H1 (cell line): ENCODE results near the gene ASS1. TPM values are rescaled to one million over a fixed set of nuclear protein-coding genes. Genes with fewer than 3 reads are reported as not detected.

Source experiments
- CTCF ChIA-PET: fragments of 300-600 bp; sonication (Branson Sonifier 250); formaldehyde crosslinking; loops from one replicate; lab custom pipeline; 2021; ENCODE audit not compliant: partially characterized antibody; lab: Charles Lee
- POLR2A ChIA-PET: fragments of 300-600 bp; sonication (Branson Sonifier 250); formaldehyde crosslinking; loops from one replicate; lab custom pipeline; 2021; ENCODE audit warnings: inconsistent platforms; ENCODE audit not compliant: partially characterized antibody; lab: Charles Lee
- DNase-seq, 2 experiments: peaks; one replicate each; pipeline versions ENCODE4 v3.0.0 to v3.0.0-alpha.2; 2010 to 2022; ENCODE audit warnings: low spot score in 2 of 2, low read depth in 1 of 2, mixed read lengths in 1 of 2
- FAIRE-seq: peaks from 2 replicates; lab custom pipeline; 2011; peaks lifted over from hg19 to GRCh38; lab: Jason Lieb, UNC
- H2AFZ ChIP-seq: 2 replicates; pipeline ENCODE4 v1.8.1; 2012; ENCODE audit warnings: low read length, inconsistent platforms
- H2AK5ac ChIP-seq: 2 replicates; pipeline ENCODE4 v1.6.1; 2013; ENCODE audit warnings: low read depth, low read length
- H2BK120ac ChIP-seq: replicated peaks from 2 replicates; pipeline ENCODE3; 2013; ENCODE audit warnings: low read depth, low read length, inconsistent platforms
- H2BK12ac ChIP-seq: 2 replicates; pipeline ENCODE4 v1.6.1; 2013; ENCODE audit warnings: low read depth, low read length
- H2BK15ac ChIP-seq: 2 replicates; pipeline ENCODE4 v1.6.1; 2013; ENCODE audit warnings: low read length
- H2BK20ac ChIP-seq: 2 replicates; pipeline ENCODE4 v1.6.1; 2013; ENCODE audit warnings: low read length
- H2BK5ac ChIP-seq: 2 replicates; pipeline ENCODE4 v1.6.1; 2013; ENCODE audit warnings: low read depth, low read length
- H3K14ac ChIP-seq: 2 replicates; pipeline ENCODE4 v1.6.1; 2013; ENCODE audit warnings: inconsistent platforms; ENCODE audit not compliant: insufficient read length
- H3K18ac ChIP-seq: 2 replicates; pipeline ENCODE4 v1.6.1; 2013; ENCODE audit warnings: low read length; ENCODE audit errors: extremely low read depth
- H3K23ac ChIP-seq: 2 replicates; pipeline ENCODE4 v1.6.1; 2013; ENCODE audit warnings: inconsistent platforms; ENCODE audit not compliant: insufficient read length
- H3K23me2 ChIP-seq: 2 replicates; pipeline ENCODE4 v1.6.1; 2013; ENCODE audit warnings: low read depth, low read length
- H3K27ac ChIP-seq: 2 replicates; pipeline ENCODE4 v1.6.1; 2011; ENCODE audit warnings: low read depth, low read length, inconsistent platforms
- H3K27me3 ChIP-seq, 4 experiments: replicated peaks in 1 of 4; 1 replicate in 1 of 4; 2 replicates in 3 of 4; pipeline versions ENCODE4 v1.6.1 to v1.8.1; 2011 to 2013; ENCODE audit warnings: low read length in 3 of 4, mild to moderate bottlenecking in 3 of 4, inconsistent platforms in 2 of 4, mixed read lengths in 2 of 4, moderate library complexity in 1 of 4; ENCODE audit not compliant: control insufficient read depth in 3 of 4, insufficient read depth in 3 of 4; ENCODE audit errors: extremely low read depth in 1 of 4
- H3K36me3 ChIP-seq, 4 experiments: 2 replicates each; pipeline versions ENCODE4 v1.6.1 to v1.8.1; 2011 to 2013; ENCODE audit warnings: mild to moderate bottlenecking in 4 of 4, low read length in 3 of 4, moderate library complexity in 2 of 4, control low read depth in 1 of 4, inconsistent platforms in 1 of 4; ENCODE audit not compliant: insufficient read depth in 4 of 4, control insufficient read depth in 2 of 4
- H3K4ac ChIP-seq: replicated peaks from 2 replicates; pipeline ENCODE3; 2013; ENCODE audit warnings: low read length, low read depth, mixed read lengths, inconsistent platforms; ENCODE audit not compliant: insufficient read length
- H3K4me1 ChIP-seq, 4 experiments: replicated peaks in 1 of 4; 1 replicate in 1 of 4; 2 replicates in 3 of 4; pipeline versions ENCODE4 v1.6.1 to v1.8.1; 2011 to 2013; ENCODE audit warnings: low read length in 3 of 4, inconsistent platforms in 2 of 4, mixed read lengths in 1 of 4; ENCODE audit not compliant: insufficient read depth in 4 of 4, control insufficient read depth in 3 of 4
- H3K4me2 ChIP-seq, 2 experiments: 2 replicates each; pipeline versions ENCODE4 v1.6.1 to v1.8.1; 2011 to 2013; ENCODE audit warnings: low read depth in 2 of 2, low read length in 2 of 2, control low read depth in 1 of 2, inconsistent platforms in 1 of 2, mild to moderate bottlenecking in 1 of 2; ENCODE audit not compliant: insufficient read depth in 1 of 2
- H3K4me3 ChIP-seq, 4 experiments: fragments of 200-600, 300-600 bp in 1 of 4; sonication (generic), shearing (Covaris generic), sonication (Bioruptor Twin) in 1 of 4; 2 replicates each; pipeline versions ENCODE4 v1.5.1 to v1.8.1; 2011 to 2016; ENCODE audit warnings: low read length in 4 of 4, low read depth in 3 of 4, control low read depth in 2 of 4, inconsistent platforms in 2 of 4, mild to moderate bottlenecking in 2 of 4, mixed read lengths in 1 of 4, moderate library complexity in 1 of 4; ENCODE audit not compliant: insufficient read depth in 2 of 4; ENCODE audit errors: extremely low read depth in 1 of 4
- H3K56ac ChIP-seq: replicated peaks from 2 replicates; pipeline ENCODE3; 2013; ENCODE audit warnings: low read depth, mild to moderate bottlenecking, mixed read lengths, low read length, inconsistent platforms; ENCODE audit not compliant: insufficient read length
- H3K79me1 ChIP-seq: 2 replicates; pipeline ENCODE4 v1.6.1; 2013; ENCODE audit warnings: low read depth, low read length, control low read depth
- H3K79me2 ChIP-seq, 2 experiments: 2 replicates each; pipeline versions ENCODE4 v1.6.1 to v1.8.1; 2012 to 2013; ENCODE audit warnings: low read length in 2 of 2, mild to moderate bottlenecking in 2 of 2, inconsistent platforms in 1 of 2; ENCODE audit not compliant: insufficient read depth in 2 of 2, control insufficient read depth in 1 of 2
- H3K9ac ChIP-seq, 4 experiments: replicated peaks in 1 of 4; 1 replicate in 1 of 4; 2 replicates in 3 of 4; pipeline versions ENCODE4 v1.6.1 to v1.8.1; 2011 to 2013; ENCODE audit warnings: low read depth in 3 of 4, low read length in 3 of 4, control low read depth in 2 of 4, mild to moderate bottlenecking in 2 of 4, moderate library complexity in 2 of 4, inconsistent platforms in 1 of 4; ENCODE audit errors: extremely low read depth in 1 of 4
- H3K9me3 ChIP-seq, 2 experiments: 2 replicates each; pipeline versions ENCODE4 v1.6.1 to v1.8.1; 2012 to 2013; ENCODE audit warnings: mild to moderate bottlenecking in 2 of 2, moderate library complexity in 2 of 2, control low read depth in 1 of 2, inconsistent platforms in 1 of 2, low read depth in 1 of 2, low read length in 1 of 2, mixed read lengths in 1 of 2; ENCODE audit not compliant: insufficient read depth in 2 of 2
- H4K20me1 ChIP-seq, 2 experiments: replicated peaks in 1 of 2; 2 replicates each; pipeline versions ENCODE3 to v1.8.1; 2011 to 2013; ENCODE audit warnings: inconsistent platforms in 2 of 2, low read length in 2 of 2, mild to moderate bottlenecking in 1 of 2; ENCODE audit not compliant: insufficient read depth in 2 of 2, control insufficient read depth in 1 of 2
- H4K5ac ChIP-seq: 2 replicates; pipeline ENCODE4 v1.6.1; 2013; ENCODE audit warnings: low read length, low read depth, mixed read lengths, inconsistent platforms; ENCODE audit not compliant: insufficient read length
- H4K8ac ChIP-seq: 2 replicates; pipeline ENCODE4 v1.8.0; 2013; ENCODE audit warnings: mild to moderate bottlenecking, moderate library complexity, low read length, inconsistent platforms; ENCODE audit not compliant: insufficient read depth; ENCODE audit errors: extremely low read depth
- H4K91ac ChIP-seq: replicated peaks from 2 replicates; pipeline ENCODE3; 2013; ENCODE audit warnings: low read length, mixed read lengths, inconsistent platforms; ENCODE audit not compliant: insufficient read length
- EGR1 ChIP-seq: IDR thresholded peaks from 2 replicates; pipeline ENCODE4 v1.6.1; 2011; ENCODE audit warnings: low read depth, low read length, borderline replicate concordance
- HDAC2 ChIP-seq, 2 experiments: fragments of 300-600 bp in 1 of 2; sonication (generic) in 1 of 2; IDR thresholded peaks; 2 replicates each; pipeline ENCODE4 v1.6.1; 2011 to 2012; ENCODE audit warnings: low read depth in 2 of 2, low read length in 2 of 2, mild to moderate bottlenecking in 2 of 2, moderate library complexity in 2 of 2, borderline replicate concordance in 1 of 2, inconsistent platforms in 1 of 2
- HDAC6 ChIP-seq: IDR thresholded peaks from one replicate; pipeline ENCODE4 v1.7.1; 2012; ENCODE audit warnings: low read depth, mild to moderate bottlenecking, inconsistent platforms, low read length, moderate library complexity
- RXRA ChIP-seq: IDR thresholded peaks from 2 replicates; pipeline ENCODE4 v1.6.1; 2011; ENCODE audit warnings: low read depth, mild to moderate bottlenecking, low read length, moderate library complexity; ENCODE audit not compliant: insufficient read depth
- SRF ChIP-seq: IDR thresholded peaks from 2 replicates; pipeline ENCODE4 v1.6.1; 2011; ENCODE audit warnings: mild to moderate bottlenecking, low read depth, low read length, moderate library complexity
- SUZ12 ChIP-seq: fragments of 200-600 bp; sonication (generic); IDR thresholded peaks from 2 replicates; pipeline ENCODE4 v1.6.1; 2012; ENCODE audit warnings: mild to moderate bottlenecking, inconsistent platforms, low read length, moderate library complexity, mixed read lengths
- TEAD4 ChIP-seq: IDR thresholded peaks from 2 replicates; pipeline ENCODE4 v1.6.1; 2012; ENCODE audit warnings: low read depth, low read length, inconsistent platforms, mixed read lengths
- WGBS, 2 experiments: shearing (Covaris generic) in 1 of 2; methylation state at CpG; one replicate each; pipeline versions ENCODE4 v1.1.6 to v1.1.7; 2013 to 2015; ENCODE audit warnings: low lambda C conversion rate in 2 of 2, mixed read lengths in 2 of 2, inconsistent platforms in 1 of 2, low coverage in 1 of 2, missing lambda C conversion rate in 1 of 2; ENCODE audit not compliant: insufficient replicate concordance in 2 of 2, insufficient coverage in 1 of 2, insufficient read length in 1 of 2; ENCODE audit errors: extremely low coverage in 1 of 2, missing lambda C conversion rate in 1 of 2; 5-methylcytosine and 5-hydroxymethylcytosine counted together
- polyA plus RNA-seq, 7 experiments: library from polyadenylated mRNA; depleted of rRNA in 3 of 7; stranded (reverse) in 5 of 7; unstranded in 2 of 7; fragments of >200 nt in 5 of 7; fragments of 200-250 nt in 2 of 7; gene quantifications; 1 replicate in 5 of 7; 2 replicates in 1 of 7; 4 replicates in 1 of 7; pipeline versions ENCODE4 v1.2.1 to v1.2.3, GENCODE V29; 2011 to 2013; ENCODE audit warnings: missing spikeins in 2 of 7, mixed read lengths in 2 of 7
- total RNA-seq: library from RNA; stranded (reverse); fragmentation: NEBNext Ultra II Directional; extraction: Animal tissue kit (Norgen Biotek cat#: 25700); gene quantifications from 2 replicates; pipeline ENCODE4 v1.2.1, GENCODE V29; 2021

ASS1 gene
- total and polyA plus RNA-seq, 2 of the 8 experiments (the other 6 are each of a cell fraction or from before 2014, with no cell fraction given), result 108 to 296 TPM

GRCh38 chr9:130448771-130449603, 4.2 kb downstream of the ASS1 start:
- DNase-seq, result no peak
- Histone ChIP-seq H2AFZ (no peak overlapping the region), H3K79me1 (peaks cover 4% of the 10 kb centered on the region), H3K4me3 (no peak overlapping the region), H3K18ac (peak overlapping the region; percentile 4; the same call in 1 of the 2 replicates), H3K14ac (no peak overlapping the region), H3K56ac (no peak overlapping the region), H2BK20ac (0 out of 2 replicates have a peak overlapping the region, but pooled peaks have one; percentile 72), H3K79me2 (peaks cover 0 to 34% of the 10 kb centered on the region in 2 experiments; a peak in 1 of 4 replicates), H3K9ac (no peak overlapping the region), H3K4me1 (peaks cover 8 to 45% (median 41%) of the 10 kb centered on the region in 4 experiments), H3K4me2 (no peak overlapping the region), H4K91ac (peak overlapping the region; percentile 25), H4K5ac (no peak overlapping the region), H2BK12ac (0 out of 2 replicates have a peak overlapping the region, but pooled peaks have one; percentile 39), H2BK5ac (0 out of 2 replicates have a peak overlapping the region, but pooled peaks have one; percentile 94), H2BK15ac (peak overlapping the region; percentile 97; the same call in 1 of the 2 replicates), H3K23ac (no peak overlapping the region), H4K8ac (no peak overlapping the region), H3K4ac (no peak overlapping the region), H3K27me3 (peaks cover 0 to 2% (median under 1%) of the 10 kb centered on the region in 4 experiments; a peak in 3 of 7 replicates), H3K9me3 (no peaks in the 10 kb centered on the region), H2BK120ac (no peak overlapping the region), H3K23me2 (peaks cover 6% of the 10 kb centered on the region; the same call in 1 of the 2 replicates), H4K20me1 (peaks cover 2 to 22% of the 10 kb centered on the region in 2 experiments), H2AK5ac (no peak overlapping the region), H3K27ac (no peak overlapping the region), H3K36me3 (peaks cover 0 to 9% (median 0%) of the 10 kb centered on the region in 4 experiments; a peak in 2 of 8 replicates)
- no peak for TF ChIP-seq HDAC6
- no peak for TF ChIP-seq TEAD4
- no peak for TF ChIP-seq SUZ12
- TF ChIP-seq RXRA, result no peak
- TF ChIP-seq HDAC2 (IDR thresholded peaks at IDR 0.05; ENCODE audit: borderline replicate concordance in 1 of 2, low read depth in 2 of 2, low read length in 2 of 2), result no peak
- no peak for TF ChIP-seq EGR1
- TF ChIP-seq SRF, result no peak
- ChIA-PET POLR2A (interaction anchor here (0.5 to 4.6 kb wide), 13 partner anchors 8 to 545 kb away, joined by 3 to 31 read pairs (median 3); no protein-coding TSS in a partner anchor), CTCF (interaction anchor here (0.6 to 4.8 kb wide), 17 partner anchors 10 to 571 kb away, joined by 3 to 46 read pairs (median 4); no protein-coding TSS in a partner anchor)
- 81% methylated on average over 8 of the region's 10 CpGs; no CpG with 5 or more reads in 1 of the 2 experiments for WGBS, 2 experiments
- FAIRE-seq, result no peak
